RPMI8226 (cell line): ENCODE measurements around the gene XXYLT1.
"Not testable (repeated sequence)": the region's sequence is repeated elsewhere in the genome, so short reads cannot be mapped to it uniquely, and the experiment has no call there.

Source experiments
- DNase-seq: peaks from one replicate; pipeline ENCODE4 v3.0.0-alpha.2; 2015

XXYLT1 gene, protein sequence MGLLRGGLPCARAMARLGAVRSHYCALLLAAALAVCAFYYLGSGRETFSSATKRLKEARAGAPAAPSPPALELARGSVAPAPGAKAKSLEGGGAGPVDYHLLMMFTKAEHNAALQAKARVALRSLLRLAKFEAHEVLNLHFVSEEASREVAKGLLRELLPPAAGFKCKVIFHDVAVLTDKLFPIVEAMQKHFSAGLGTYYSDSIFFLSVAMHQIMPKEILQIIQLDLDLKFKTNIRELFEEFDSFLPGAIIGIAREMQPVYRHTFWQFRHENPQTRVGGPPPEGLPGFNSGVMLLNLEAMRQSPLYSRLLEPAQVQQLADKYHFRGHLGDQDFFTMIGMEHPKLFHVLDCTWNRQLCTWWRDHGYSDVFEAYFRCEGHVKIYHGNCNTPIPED

DNA sequence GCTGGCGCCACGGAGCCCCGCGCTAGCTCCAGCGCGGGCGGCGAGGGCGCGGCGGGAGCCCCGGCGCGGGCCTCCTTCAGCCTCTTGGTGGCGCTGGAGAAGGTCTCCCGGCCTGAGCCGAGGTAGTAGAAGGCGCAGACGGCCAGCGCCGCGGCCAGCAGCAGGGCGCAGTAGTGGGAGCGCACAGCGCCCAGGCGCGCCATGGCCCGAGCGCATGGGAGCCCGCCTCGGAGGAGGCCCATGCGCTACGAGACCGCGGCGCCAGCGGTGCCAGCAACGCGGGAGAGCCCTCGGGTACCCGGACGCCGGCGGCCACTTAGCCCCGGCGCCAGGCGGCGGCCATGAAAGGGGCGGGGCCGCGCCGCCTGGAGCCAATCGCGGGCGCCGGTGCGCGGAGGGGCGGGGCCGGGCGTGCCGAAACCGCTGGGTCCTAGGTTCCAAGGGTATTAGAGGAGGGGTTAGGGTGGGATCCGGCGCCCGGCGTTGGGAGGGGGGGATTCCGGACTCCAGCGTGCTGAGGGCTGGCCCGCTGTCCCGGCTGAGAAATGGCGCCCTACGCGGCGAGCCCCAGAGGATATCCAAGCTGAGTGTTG is at the start of gene XXYLT1:
XXYLT1 (minus strand) TSS at position 343 of the 593 bp plus-strand sequence; CDS start at position 242, 101 bp downstream.
- peak; percentile 93 for DNase-seq

- no peak for DNase-seq
Measured at GRCh38 chr3:195319060-195319459, 48.1 kb upstream of the XXYLT1 start.

GRCh38 chr3:195312714-195313113 is 41.8 kb upstream of the XXYLT1 start:
- DNase-seq = no peak

- no peak for DNase-seq
Measured at GRCh38 chr3:195307711-195308110, 36.8 kb upstream of the XXYLT1 start.

DNA sequence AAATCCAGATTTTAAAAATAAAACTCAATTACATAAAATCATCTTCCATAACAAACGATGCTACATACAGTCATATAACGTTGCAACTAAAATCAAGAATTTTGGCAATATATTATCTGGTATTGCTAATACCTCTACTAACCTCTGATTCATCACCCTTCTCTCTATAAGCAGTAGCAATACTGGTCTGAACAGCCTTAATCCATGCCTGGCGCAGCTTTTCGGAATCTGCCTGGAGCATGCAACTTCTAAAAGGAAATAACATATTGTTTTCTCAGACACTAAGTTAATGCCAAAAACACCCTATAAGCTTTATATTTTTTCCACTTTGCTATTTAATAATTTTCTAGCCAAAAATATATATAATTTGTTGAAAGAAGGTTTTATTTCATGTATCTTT is 35.4 kb upstream of the XXYLT1 start:
- no peak for DNase-seq

DNA sequence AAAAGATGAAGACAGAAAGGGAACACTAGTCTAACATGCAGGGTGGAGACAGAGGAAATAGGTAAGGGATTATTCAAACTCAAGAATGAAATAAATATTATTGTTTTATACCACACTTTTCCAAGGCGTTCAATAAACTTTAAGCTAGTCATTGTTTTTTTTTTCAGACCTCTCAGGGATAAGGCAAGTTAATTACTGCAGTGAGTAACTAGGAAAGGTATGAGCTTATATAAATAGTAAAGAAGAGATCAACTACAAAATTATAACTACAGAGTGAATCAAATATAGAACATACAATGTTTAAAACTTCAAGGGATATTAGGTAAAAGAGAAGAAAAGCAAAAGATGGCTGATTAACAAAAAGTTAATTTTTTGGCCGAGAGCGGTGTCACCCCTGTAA is 31.5 kb upstream of the XXYLT1 start:
- no peak for DNase-seq

DNA sequence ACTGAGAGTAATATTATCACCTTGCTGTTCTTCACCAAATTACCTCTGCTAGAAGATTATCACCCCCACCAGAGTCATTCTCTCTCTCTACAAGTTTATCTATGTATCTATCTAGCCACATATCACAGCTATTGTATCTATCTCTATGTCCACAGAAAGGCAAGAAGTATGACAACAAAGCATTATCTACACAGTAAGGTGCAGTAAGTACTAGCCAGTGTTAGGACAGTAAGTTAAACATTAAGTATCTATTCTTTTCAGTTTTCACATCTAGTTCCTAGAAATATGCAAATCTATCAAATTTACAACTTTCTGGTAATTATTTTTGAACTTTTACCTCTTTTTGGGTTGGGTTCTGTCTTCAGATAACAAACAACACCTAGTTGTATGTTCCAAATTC is 26.5 kb upstream of the XXYLT1 start:
- no peak for DNase-seq

GRCh38 chr3:195296662-195297061 is 25.7 kb upstream of the XXYLT1 start:
- DNase-seq = no peak

GRCh38 chr3:195291121-195291520 is 20.2 kb upstream of the XXYLT1 start:
- DNase-seq = no peak

GRCh38 chr3:195290643-195291042 is 19.7 kb upstream of the XXYLT1 start:
- DNase-seq = not testable (repeated sequence)

GRCh38 chr3:195286115-195286872 is 15.3 kb upstream of the XXYLT1 start:
- no peak for DNase-seq

- DNase-seq = no peak
Measured at GRCh38 chr3:195285372-195285771, 14.4 kb upstream of the XXYLT1 start.

- no peak for DNase-seq
Measured at GRCh38 chr3:195284842-195285241, 13.9 kb upstream of the XXYLT1 start.

DNA sequence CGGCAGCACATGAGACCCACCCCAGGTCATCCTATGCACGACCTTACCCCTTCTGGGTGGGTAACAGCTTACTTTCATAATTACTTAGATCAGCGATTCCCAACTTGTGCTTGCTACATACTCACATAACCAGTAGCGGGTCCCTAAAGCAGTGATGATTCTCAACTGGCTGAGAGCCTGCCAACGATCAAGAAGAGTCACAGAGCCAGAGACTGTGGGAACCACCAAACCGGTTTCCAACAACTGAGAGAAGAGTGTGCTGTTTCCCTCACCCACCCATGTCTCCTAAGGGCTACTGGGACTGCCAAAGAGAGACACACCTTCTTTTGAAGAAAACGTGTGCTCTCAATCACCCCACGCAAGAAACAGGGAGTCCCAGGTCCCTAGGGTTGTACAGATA is 12.0 kb upstream of the XXYLT1 start:
- no peak for DNase-seq

DNA sequence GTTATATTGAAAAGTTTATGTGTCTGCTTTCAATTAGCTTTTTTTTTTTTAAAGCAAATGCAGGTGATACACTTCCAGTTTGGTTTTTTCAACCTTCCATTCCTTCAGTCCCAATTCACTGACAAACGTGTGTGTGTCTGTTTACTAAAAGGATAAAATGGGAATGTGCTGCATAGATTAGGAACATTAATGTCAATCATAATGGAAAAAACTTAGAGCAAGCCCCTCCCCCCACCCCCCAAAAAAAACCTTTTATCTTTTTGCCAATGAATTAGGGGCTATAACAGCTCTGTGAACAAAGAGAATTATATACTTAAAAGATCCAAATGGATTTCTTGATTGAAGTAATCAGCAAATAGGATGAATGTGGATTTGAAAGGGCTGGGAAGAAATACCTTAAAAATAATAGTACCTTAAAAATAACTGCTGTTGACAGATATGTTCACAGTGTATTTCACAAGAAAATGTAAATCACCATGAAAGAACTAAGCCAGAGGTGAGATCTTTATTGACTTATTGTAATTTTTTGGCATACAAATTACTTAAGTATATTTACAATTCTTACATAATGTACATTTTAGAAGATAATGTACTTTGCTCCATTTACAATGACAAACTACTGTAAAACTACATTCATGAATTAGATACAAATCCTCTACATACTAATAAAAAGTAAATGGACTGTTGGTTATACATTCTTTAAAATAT is 3.5 kb upstream of the XXYLT1 start:
- no peak for DNase-seq

DNA sequence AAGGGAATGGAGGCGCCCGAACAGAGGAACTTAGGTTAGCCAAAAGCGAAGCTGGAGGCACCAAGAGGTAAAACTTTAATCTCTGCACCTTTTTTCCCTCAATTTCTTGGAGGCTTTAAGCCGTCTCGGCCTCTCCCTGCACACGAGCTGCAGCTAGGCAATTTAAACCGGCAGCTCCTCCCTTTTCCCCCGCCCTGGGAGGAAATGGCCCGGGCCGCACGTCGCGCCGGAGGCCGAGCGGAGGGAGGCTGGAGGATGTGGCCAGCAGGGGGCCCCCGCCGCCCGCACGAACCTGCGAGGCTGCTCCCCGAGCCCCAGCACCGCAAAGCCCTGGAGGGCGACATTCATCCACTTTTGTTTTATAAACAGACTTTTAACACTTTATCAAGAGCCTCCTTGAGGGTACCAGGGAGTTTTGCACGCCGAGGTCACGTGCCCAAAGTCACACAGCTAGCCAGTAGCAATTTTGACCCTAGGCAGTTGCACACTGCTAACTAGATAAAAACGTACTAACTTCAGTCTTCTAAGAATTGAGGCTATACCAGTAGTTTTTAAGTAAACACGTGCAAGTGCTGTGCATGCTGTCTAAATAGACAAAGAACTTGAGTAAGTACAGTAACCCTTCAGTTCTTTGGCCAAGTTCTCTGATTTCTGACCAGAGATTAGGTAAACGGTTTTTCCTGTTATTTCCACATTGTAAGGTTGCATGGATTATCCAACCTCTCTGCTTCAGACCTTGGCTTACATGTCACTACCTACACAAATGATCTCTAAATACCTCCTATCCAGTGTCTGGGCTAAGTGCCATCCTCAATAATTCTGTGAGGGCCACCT is 668 bp upstream of the XXYLT1 start:
- peak; percentile 94 for DNase-seq

GRCh38 chr3:195270079-195270816 is 711 bp downstream of the XXYLT1 start:
- peak; percentile 73 for DNase-seq

DNA sequence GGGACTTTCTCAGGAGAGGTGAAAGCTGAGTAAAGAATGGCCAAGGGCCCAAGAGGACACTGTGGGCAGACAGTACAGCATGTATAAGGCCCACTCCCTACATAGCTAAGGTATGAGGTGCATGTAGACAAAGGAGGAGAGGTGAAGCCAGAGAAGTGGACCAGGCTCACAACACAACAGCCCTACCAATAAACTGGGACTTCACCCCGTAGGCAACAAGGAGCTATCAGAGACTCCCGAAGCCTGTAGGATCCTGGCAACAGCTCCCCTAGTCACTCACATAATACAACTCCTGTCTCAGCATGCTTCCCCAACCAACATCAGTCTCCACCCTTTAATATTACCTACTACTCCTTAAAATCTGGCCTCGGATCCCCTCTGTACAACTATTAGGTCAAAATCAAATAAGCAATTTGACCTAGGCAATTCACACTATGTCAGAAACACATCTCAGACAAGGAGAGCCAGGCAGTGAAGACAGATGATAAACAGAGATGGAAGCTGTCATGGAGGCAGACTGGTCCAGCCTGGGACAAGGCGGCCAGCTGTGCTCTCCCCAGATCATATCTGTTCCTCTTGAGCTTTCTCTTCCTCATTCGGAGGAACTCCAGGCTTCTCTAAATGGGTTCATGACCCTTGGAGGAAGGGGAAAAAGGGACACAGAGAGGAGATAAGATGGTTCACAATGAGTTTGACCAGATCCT is 1.4 kb downstream of the XXYLT1 start:
- DNase-seq = peak; percentile 7

DNA sequence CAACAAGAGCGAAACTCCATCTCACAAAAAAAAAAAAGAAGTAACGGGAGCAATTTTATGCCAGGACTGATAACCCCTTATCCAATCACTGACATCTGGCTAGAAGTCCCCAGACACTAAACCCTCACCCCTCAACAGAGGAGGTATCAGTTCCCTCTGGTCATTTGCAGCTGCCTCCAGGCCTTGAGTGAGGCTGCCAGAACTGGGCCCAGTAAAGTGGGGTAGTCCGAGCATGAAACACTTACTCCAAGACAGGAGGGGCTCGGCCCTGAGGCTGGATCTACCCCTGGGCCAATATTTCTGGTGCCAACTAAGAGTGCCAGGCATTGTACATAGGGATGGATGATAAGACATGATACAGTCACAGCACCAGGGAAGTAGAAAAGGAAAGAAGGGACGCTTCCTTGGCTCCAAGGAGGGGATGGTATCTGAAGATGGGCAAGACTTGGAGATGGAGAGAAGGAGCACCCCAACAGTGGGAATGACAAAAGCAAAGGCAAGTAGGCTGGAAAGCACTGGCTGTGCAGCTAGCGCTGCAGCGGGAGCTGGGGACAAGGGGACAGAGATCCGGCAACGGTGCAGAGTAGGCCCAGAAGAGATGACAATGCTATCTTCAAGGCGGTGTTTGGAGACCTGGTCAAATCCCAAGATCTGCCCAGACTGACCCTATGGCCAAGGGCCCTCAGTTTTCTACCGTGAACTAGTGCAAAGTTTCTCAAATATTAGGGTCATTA is 2.2 kb downstream of the XXYLT1 start:
- DNase-seq = no peak

GRCh38 chr3:195267096-195267495 is 3.9 kb downstream of the XXYLT1 start:
- no peak for DNase-seq
